Caco-2 (cell line): Measurements from ENCODE around the gene UBN2. TPM values are rescaled to one million over a fixed set of nuclear protein-coding genes. Genes with fewer than 3 reads are reported as not detected.

Experiments
- BruUV-seq: library from RNA; stranded (reverse); fragments of 400-500 nt; replicated peaks from 2 replicates; lab custom pipeline; 2021; lab: Mats Ljungman, UMichigan
- CTCF ChIA-PET: fragments of 300-600 bp; sonication (Branson Sonifier 250); formaldehyde crosslinking; loops from one replicate; lab custom pipeline; 2022; ENCODE audit warnings: antibody characterized with exemption; lab: Charles Lee
- POLR2A ChIA-PET: fragments of 300-600 bp; sonication (Branson Sonifier 250); formaldehyde crosslinking; loops from one replicate; lab custom pipeline; 2022; ENCODE audit warnings: antibody characterized with exemption; lab: Charles Lee
- DNase-seq, 2 experiments: peaks; one replicate each; pipeline versions ENCODE4 v3.0.0 to v3.0.0-alpha.2; 2020 to 2022
- H3K27me3 ChIP-seq: replicated peaks from 2 replicates; pipeline ENCODE4 v1.6.0; 2011; ENCODE audit warnings: low read length; ENCODE audit not compliant: control insufficient read depth, insufficient read depth
- H3K36me3 ChIP-seq: 2 replicates; pipeline ENCODE4 v1.5.1; 2011; ENCODE audit warnings: low read length; ENCODE audit not compliant: control insufficient read depth, insufficient read depth
- H3K4me1 ChIP-seq: fragments of 250-450 bp; sonication (Bioruptor Pico); 2 replicates; pipeline ENCODE4 v1.5.1; 2020; ENCODE audit warnings: mild to moderate bottlenecking
- H3K4me3 ChIP-seq: 2 replicates; pipeline ENCODE4 v1.5.1; 2011; ENCODE audit warnings: low read depth, mild to moderate bottlenecking, control low read depth, low read length
- H3K9me3 ChIP-seq: fragments of 250-450 bp; sonication (Bioruptor Pico); 2 replicates; pipeline ENCODE4 v1.5.1; 2020; ENCODE audit warnings: mild to moderate bottlenecking, moderate library complexity
- H3K27ac Mint-ChIP-seq: one replicate; pipeline ENCODE4 v1.8.0; 2022; ENCODE audit warnings: mixed read lengths; ENCODE audit not compliant: unreplicated experiment
- H3K27me3 Mint-ChIP-seq: one replicate; pipeline ENCODE4 v1.8.0; 2022; ENCODE audit warnings: mixed read lengths; ENCODE audit not compliant: insufficient read depth, unreplicated experiment
- H3K36me3 Mint-ChIP-seq: one replicate; pipeline ENCODE4 v1.8.0; 2022; ENCODE audit warnings: mild to moderate bottlenecking, mixed read lengths; ENCODE audit not compliant: insufficient read depth, unreplicated experiment
- H3K4me1 Mint-ChIP-seq: one replicate; pipeline ENCODE4 v1.8.0; 2022; ENCODE audit warnings: low read depth, mixed read lengths; ENCODE audit not compliant: unreplicated experiment
- H3K4me3 Mint-ChIP-seq: one replicate; pipeline ENCODE4 v1.8.0; 2022; ENCODE audit warnings: mild to moderate bottlenecking, moderate library complexity, mixed read lengths; ENCODE audit not compliant: unreplicated experiment
- H3K9me3 Mint-ChIP-seq: one replicate; pipeline ENCODE4 v1.8.0; 2022; ENCODE audit warnings: mixed read lengths; ENCODE audit not compliant: unreplicated experiment
- intact Hi-C: fragments of 100-400 bp; cut with micrococcal nuclease; formaldehyde crosslinking; loops from one replicate; pipeline ENCODE4 v1.10.0; 2022; ENCODE audit not compliant: unreplicated experiment
- total RNA-seq: library from RNA; stranded (reverse); gene quantifications from 2 replicates; pipeline ENCODE4 v1.2.3, GENCODE V29; 2022
- TF ChIP-seq, protein P1 (sequence below), 2 experiments: fragments of 200-600 bp in 1 of 2; IDR thresholded peaks; 1 replicate in 1 of 2; 2 replicates in 1 of 2; pipeline versions ENCODE4 v1.5.1 to v1.8.0; 2011 to 2022; ENCODE audit warnings: antibody characterized with exemption in 1 of 2, control low read depth in 1 of 2, inconsistent platforms in 1 of 2, low read depth in 1 of 2, low read length in 1 of 2, mild to moderate bottlenecking in 1 of 2, moderate library complexity in 1 of 2; ENCODE audit not compliant: insufficient read depth in 1 of 2, severe bottlenecking in 1 of 2, unreplicated experiment in 1 of 2

UBN2 gene
- total RNA-seq, 1 experiment from 2014 or later, result 21.3 TPM

DNA sequence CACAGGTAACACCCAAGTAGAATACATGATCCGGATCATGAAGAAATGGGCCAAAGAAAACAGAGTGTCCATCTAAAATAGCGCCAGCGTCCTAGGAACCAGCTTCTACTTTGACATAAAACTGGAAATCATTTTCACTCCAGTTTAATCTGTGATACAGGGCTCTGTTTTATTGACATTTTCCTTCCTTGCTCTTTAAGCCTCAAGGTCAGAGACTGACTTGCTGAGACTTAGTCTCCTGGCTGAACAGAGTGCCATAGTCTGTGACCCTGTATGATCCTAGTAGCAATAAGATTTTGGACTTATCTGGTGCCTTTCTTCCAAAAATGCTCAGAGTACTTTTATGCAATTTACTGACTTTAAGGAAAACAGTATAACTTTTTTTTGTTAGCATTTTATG, 41.7 kb upstream of the UBN2 start:
- Mint-ChIP-seq H3K36me3 (no peaks in the 10 kb centered on the region), H3K27me3 (no peaks in the 10 kb centered on the region), H3K27ac (no peak overlapping the region), H3K4me3 (no peak overlapping the region), H3K9me3 (no peaks in the 10 kb centered on the region), H3K4me1 (no peaks in the 10 kb centered on the region)
- no peak for DNase-seq
- H3K4me3 ChIP-seq, result no peak overlapping the region
- intact Hi-C loops, result no loop called here
- POLR2A ChIA-PET, result no interaction called here
- no TSS peak for BruUV-seq
- no peaks in the 10 kb centered on the region for H3K36me3 ChIP-seq
- TF ChIP-seq, protein P1, sequence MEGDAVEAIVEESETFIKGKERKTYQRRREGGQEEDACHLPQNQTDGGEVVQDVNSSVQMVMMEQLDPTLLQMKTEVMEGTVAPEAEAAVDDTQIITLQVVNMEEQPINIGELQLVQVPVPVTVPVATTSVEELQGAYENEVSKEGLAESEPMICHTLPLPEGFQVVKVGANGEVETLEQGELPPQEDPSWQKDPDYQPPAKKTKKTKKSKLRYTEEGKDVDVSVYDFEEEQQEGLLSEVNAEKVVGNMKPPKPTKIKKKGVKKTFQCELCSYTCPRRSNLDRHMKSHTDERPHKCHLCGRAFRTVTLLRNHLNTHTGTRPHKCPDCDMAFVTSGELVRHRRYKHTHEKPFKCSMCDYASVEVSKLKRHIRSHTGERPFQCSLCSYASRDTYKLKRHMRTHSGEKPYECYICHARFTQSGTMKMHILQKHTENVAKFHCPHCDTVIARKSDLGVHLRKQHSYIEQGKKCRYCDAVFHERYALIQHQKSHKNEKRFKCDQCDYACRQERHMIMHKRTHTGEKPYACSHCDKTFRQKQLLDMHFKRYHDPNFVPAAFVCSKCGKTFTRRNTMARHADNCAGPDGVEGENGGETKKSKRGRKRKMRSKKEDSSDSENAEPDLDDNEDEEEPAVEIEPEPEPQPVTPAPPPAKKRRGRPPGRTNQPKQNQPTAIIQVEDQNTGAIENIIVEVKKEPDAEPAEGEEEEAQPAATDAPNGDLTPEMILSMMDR (IDR thresholded peaks at IDR 0.05; ENCODE audit: insufficient read depth in 1 of 2, low read depth in 1 of 2, low read length in 1 of 2, severe bottlenecking in 1 of 2, unreplicated experiment in 1 of 2), result no peak
- H3K4me1 ChIP-seq, result no peaks in the 10 kb centered on the region
- H3K27me3 ChIP-seq, result no peaks in the 10 kb centered on the region
- CTCF ChIA-PET, result no interaction called here
- no peaks in the 10 kb centered on the region for H3K9me3 ChIP-seq

DNA sequence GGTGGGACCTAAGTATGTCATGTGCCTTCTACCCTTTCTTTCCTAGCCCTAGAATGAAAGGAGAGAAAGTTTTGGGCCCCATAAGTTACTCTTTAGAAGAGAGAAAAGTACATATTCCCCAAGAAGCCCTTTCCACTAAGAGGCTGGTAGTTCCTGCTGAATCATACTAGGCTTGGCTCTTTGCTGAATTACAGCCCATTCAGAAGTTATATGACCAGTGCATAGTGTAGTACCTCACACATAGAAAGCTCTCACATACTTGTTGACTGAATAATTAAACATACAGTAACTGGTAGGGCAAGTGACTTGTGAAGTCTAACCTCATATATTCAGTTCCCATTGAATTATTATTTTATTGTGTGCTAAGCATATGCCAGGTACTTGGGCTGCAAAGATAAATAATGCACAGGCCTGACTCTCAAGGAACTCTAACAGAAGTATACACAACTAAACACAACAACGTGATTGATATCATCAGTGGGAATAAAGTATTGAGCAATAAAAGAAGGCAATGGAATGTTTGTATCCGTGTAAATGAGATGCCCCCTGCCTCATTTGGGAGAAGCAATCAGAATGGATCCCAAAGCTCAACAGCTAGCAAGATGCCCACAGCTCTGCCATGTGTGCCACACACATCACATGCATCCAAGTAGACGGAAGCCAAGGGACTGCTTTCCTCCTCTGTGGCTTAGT, 38.9 kb upstream of the UBN2 start:
- H3K4me3 Mint-ChIP-seq, result no peak overlapping the region

DNA sequence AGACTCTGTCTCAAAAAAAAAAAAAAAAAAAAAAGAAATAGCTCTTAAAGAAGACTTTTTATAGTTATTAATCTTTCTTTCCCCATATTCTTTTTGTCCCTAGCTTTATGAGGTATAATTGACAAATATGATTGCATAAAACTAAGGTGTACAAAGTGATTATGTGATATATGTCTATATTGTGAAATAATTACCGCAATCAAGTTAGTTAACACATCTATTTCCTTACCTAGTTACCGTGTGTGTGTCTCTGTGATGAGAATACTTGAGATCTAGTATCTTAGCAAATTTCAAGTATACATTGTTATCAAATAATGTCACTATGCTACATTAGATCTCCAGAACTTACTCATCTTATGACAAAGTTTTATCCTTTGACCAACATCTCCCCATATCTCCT, 30.7 kb upstream of the UBN2 start:
- Histone ChIP-seq H3K4me1 (no peaks in the 10 kb centered on the region), H3K9me3 (peaks cover 4% of the 10 kb centered on the region; the same call in 1 of the 2 replicates), H3K4me3 (no peak overlapping the region), H3K36me3 (no peaks in the 10 kb centered on the region), H3K27me3 (no peaks in the 10 kb centered on the region)
- BruUV-seq, result no TSS peak
- no peaks in the 10 kb centered on the region for H3K4me1 Mint-ChIP-seq
- H3K9me3 Mint-ChIP-seq, result peaks cover 4% of the 10 kb centered on the region
- no peaks in the 10 kb centered on the region for H3K27me3 Mint-ChIP-seq
- TF ChIP-seq, protein P1 (IDR thresholded peaks at IDR 0.05; ENCODE audit: insufficient read depth in 1 of 2, low read depth in 1 of 2, low read length in 1 of 2, severe bottlenecking in 1 of 2, unreplicated experiment in 1 of 2), result no peak
- CTCF ChIA-PET, result interaction anchor here (0.6 kb wide), 1 partner anchor 183 kb away, joined by 4 read pairs; no protein-coding TSS in a partner anchor
- peaks cover 5% of the 10 kb centered on the region for H3K36me3 Mint-ChIP-seq
- H3K27ac Mint-ChIP-seq, result no peak overlapping the region
- POLR2A ChIA-PET, result no interaction called here
- no peak overlapping the region for H3K4me3 Mint-ChIP-seq
- intact Hi-C loops, result no loop called here
- no peak for DNase-seq

More for the DNA sequence above, 38.9 kb upstream of the UBN2 start:
- H3K4me1 Mint-ChIP-seq, result no peaks in the 10 kb centered on the region
- ChIA-PET CTCF (no interaction called here), POLR2A (no interaction called here)
- BruUV-seq, result no TSS peak
- H3K36me3 Mint-ChIP-seq, result no peaks in the 10 kb centered on the region
- Histone ChIP-seq H3K4me1 (no peaks in the 10 kb centered on the region), H3K27me3 (no peaks in the 10 kb centered on the region), H3K4me3 (no peak overlapping the region), H3K36me3 (no peaks in the 10 kb centered on the region), H3K9me3 (no peaks in the 10 kb centered on the region)
- H3K9me3 Mint-ChIP-seq, result no peaks in the 10 kb centered on the region
- H3K27ac Mint-ChIP-seq, result no peak overlapping the region
- intact Hi-C loops, result no loop called here
- H3K27me3 Mint-ChIP-seq, result no peaks in the 10 kb centered on the region
- TF ChIP-seq, protein P1 (IDR thresholded peaks at IDR 0.05; ENCODE audit: insufficient read depth in 1 of 2, low read depth in 1 of 2, low read length in 1 of 2, severe bottlenecking in 1 of 2, unreplicated experiment in 1 of 2), result no peak
- DNase-seq, result no peak
